GM10266 (cell line): ENCODE results near the gene TERT.

Experiments
- DNase-seq: peaks from one replicate; pipeline ENCODE4 v3.0.0; 2012; ENCODE audit errors: extremely low spot score
- CTCF ChIP-seq: IDR thresholded peaks from 2 replicates; pipeline ENCODE4 v1.5.1; 2012; ENCODE audit warnings: mild to moderate bottlenecking, low read depth; ENCODE audit not compliant: control insufficient read depth, insufficient read depth; ENCODE audit errors: missing control alignments

Gene TERT

GRCh38 chr5:1203968-1204692 lies 90.7 kb downstream of the TERT start:
- no peak for DNase-seq
- no peak for TF ChIP-seq CTCF

- DNase-seq, result no peak
- TF ChIP-seq CTCF, result no peak
Measured at GRCh38 chr5:1203311-1203967, 91.4 kb downstream of the TERT start.
